ENCODE results near the gene SLC38A8.

DNA sequence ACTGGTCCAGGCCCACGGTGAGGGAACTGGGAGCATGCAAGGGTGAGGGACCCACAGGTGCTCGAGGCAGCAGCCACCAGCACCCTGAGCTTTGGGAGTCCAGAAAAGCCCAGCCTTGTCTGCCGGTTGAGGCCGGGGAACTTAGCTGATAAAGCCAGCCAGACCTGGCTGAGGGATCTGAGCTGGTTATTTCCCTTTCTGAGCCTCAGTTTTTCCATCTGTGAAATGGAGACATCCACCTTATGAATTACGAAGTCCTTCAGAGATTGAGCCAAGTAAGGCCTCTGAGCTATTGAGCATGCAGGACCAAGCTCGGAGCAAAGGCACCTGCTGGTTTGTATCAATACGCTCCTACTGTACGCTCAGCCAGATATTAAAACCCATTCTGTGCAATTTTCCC, 60.8 kb downstream of the SLC38A8 start:
- TF ChIP-seq, protein P1, sequence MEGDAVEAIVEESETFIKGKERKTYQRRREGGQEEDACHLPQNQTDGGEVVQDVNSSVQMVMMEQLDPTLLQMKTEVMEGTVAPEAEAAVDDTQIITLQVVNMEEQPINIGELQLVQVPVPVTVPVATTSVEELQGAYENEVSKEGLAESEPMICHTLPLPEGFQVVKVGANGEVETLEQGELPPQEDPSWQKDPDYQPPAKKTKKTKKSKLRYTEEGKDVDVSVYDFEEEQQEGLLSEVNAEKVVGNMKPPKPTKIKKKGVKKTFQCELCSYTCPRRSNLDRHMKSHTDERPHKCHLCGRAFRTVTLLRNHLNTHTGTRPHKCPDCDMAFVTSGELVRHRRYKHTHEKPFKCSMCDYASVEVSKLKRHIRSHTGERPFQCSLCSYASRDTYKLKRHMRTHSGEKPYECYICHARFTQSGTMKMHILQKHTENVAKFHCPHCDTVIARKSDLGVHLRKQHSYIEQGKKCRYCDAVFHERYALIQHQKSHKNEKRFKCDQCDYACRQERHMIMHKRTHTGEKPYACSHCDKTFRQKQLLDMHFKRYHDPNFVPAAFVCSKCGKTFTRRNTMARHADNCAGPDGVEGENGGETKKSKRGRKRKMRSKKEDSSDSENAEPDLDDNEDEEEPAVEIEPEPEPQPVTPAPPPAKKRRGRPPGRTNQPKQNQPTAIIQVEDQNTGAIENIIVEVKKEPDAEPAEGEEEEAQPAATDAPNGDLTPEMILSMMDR (IDR thresholded peaks at IDR 0.05): no peak
- TF ChIP-seq POLR2A (IDR thresholded peaks at IDR 0.05): no peak

All from Peyer's patch (tissue), 4 donors.